GM19324 (cell line): ENCODE measurements around the gene DCST2.

Experiments
- ATAC-seq: cut with Tn5 transposase; IDR thresholded peaks from one replicate; pipeline ENCODE4 v1.9.1; 2021; ENCODE audit warnings: mild to moderate bottlenecking, moderate library complexity; ENCODE audit not compliant: unreplicated experiment, low FRiP score

The DCST2 gene

GRCh38 chr1:155070158-155070621 lies 36.6 kb upstream of the DCST2 start:
- no peak for ATAC-seq

DNA sequence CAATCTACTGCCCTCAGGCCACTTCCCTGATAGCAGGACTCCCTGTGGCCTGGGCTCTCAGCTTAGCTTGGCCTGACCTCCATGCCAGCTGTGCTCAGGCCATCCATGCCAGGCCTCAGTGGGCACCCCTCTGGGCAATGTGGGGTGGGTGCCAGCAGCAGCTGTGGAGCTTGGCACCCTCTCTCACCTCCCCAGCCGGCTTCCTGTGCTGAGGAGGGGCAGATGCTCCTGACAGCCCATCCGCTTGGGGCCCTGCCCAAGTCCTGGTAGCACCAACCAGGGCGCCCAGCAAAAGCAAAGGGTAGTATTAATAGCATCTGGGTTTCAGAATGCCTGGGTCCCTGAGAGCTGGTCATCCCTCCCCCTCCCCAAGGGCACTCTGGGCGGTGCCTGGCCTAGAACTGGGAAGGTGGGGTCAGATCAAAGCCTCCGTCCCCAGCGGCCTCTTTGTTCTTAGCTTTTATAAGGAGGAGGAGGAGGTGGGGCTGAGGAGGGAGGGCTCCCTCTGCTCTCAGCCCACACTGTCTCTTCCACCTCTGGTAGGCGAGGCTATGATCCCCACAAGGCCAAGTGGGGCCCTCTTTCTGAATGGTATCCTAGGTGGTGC lies 36.1 kb upstream of the DCST2 start:
- ATAC-seq: no peak

DNA sequence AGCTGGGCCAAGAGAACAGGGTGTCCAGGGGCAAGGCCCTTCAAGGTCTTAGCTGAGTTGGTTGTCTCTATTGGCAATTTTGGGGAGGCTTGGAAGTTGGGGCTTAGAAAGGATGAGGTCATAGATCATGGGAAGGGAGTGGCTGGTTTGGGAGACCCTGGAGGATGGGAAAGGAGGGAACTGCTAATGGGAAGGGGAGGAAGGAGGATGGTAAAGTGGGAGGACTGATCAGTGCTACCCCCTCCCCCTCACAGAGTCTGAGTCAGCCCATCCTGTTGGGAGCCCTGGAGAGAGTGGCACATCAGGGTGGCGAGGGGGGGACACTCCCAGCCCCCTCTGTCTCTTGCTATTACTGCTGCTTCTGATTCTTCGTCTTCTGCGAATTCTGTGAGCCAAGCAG lies 35.0 kb upstream of the DCST2 start:
- no peak for ATAC-seq

DNA sequence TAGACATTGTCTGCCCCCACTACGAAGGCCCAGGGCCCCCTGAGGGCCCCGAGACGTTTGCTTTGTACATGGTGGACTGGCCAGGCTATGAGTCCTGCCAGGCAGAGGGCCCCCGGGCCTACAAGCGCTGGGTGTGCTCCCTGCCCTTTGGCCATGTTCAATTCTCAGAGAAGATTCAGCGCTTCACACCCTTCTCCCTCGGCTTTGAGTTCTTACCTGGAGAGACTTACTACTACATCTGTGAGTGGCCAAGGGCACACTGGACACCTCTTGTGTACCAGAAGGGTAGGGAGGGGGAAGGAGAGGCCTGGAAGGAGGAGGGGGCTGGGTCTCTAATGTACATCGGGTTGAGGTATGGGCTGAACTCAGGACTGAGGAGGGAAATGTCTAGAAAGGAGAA lies 33.2 kb upstream of the DCST2 start:
- no peak for ATAC-seq

DNA sequence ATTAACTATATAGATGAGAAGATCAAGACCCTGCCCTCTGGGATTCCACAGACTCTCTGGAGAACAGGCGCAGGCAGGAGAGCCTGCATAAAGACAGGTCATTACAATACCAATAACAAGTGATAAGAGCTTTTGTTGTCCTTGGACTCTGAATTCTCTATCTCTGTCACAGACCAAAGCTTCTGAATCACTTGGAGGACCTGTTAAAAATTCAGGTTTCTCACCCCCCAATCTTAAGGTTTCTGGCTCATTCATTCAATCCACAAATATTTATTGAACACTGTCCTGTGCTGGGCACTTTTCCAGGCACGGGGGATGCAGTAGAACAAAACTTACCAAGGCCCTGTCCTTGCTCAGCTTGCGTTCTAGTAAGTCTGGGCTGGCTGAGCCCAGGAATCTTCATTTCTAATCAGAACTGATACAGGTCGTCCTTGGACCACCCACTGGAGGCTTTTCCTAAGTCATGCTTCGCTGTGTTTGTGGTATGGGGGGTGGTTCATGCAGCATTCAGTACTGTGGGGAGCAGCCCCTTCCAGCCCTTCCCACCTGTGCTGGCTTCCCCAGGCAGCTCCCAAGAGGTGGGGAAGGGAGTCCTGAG lies 31.4 kb upstream of the DCST2 start:
- ATAC-seq: no peak

DNA sequence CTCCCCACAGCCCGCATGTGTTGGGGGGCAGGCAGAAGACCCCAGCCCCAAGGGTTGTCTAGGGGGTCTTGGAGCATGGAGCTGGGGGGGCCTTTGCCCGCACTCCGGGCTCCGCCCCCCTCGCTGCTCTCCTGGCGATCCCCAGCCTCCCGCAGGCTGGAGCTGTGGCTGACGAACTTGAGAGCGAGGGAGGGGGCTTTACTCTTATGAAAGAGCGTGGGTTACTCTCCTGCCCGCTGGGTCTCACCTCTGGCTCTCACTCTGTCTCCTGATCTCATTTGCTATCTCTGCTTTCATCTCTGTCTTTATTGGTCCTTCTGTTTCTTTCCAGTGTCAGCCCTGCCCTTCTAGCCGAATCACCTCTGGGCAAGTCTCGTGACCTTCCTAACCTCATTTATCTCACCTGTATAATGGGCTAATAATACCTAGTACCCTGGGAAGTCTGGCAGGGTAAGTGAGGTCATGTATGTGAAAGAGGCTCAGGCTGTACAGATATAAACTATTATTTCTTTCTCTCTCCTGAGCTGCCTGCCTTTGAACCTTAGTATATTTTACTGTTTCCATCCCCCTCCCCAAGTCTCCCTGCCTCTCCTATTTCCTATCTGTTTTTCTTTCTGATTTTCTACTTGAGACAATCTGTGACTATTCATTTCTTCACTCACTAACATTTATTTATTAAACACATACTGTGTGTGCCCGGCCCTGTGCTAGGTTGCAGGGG lies 30.7 kb upstream of the DCST2 start:
- ATAC-seq: no peak

DNA sequence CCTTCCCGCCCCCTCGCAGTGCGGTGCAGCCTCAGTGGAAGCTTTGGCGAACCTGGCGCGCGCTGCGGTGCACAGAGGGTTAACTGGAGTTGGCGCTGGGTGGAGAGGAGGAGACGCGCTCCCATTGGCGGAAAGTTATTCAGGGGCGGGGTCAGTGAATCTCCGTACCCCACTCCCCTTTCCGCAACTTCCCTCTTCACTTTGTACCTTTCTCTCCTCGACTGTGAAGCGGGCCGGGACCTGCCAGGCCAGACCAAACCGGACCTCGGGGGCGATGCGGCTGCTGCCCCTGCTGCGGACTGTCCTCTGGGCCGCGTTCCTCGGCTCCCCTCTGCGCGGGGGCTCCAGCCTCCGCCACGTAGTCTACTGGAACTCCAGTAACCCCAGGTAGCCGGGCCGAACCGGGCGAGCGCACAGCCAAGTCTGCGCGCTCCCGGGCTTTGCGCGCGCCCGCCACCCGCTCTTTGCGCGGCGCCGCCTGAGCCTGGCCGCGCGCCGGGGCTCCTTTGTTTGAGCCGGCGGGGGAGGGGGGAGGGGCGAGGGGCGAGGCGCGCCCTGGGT lies 30.0 kb upstream of the DCST2 start, which contains the start of gene EFNA4:
Gene EFNA4, plus strand, starts transcription at position 191 of the 561 bp plus-strand sequence. Its CDS starts 84 bp downstream, at position 275.
- ATAC-seq: peak; percentile 71

GRCh38 chr1:155062702-155063411 lies 29.3 kb upstream of the DCST2 start:
- ATAC-seq: no peak

GRCh38 chr1:155062151-155062686 lies 28.6 kb upstream of the DCST2 start:
- ATAC-seq: no peak

- ATAC-seq: no peak
Observed at GRCh38 chr1:155061381-155062150, 28.0 kb upstream of the DCST2 start.

- no peak for ATAC-seq
Observed at GRCh38 chr1:155060736-155061135, 27.2 kb upstream of the DCST2 start.

GRCh38 chr1:155057788-155058211 lies 24.2 kb upstream of the DCST2 start:
- ATAC-seq: no peak

DNA sequence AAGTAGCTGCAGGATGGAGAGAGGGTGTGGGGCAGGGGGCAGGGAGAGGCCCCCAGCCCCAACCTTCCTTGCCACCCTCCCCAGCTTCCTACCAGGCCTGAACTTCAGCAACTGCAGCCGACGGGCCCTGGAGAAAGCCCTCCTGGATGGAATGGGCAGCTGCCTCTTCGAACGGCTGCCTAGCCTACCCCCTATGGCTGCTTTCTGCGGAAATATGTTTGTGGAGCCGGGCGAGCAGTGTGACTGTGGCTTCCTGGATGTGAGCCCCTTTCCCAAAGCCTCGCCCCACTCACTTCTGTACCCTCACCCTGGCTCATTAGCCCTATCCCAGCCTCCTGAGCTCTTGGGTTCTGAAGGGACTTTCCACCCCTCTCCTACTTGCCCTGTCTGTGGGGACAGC lies 23.5 kb upstream of the DCST2 start:
- ATAC-seq: no peak

GRCh38 chr1:155053531-155054105 lies 20.0 kb upstream of the DCST2 start:
- ATAC-seq: no peak

- ATAC-seq: no peak
Observed at GRCh38 chr1:155052439-155053395, 19.1 kb upstream of the DCST2 start.

GRCh38 chr1:155051777-155052398 lies 18.3 kb upstream of the DCST2 start:
- ATAC-seq: no peak

- ATAC-seq: peak; percentile 15
Observed at GRCh38 chr1:155051342-155051776, 17.8 kb upstream of the DCST2 start.
